GM23338 (cell line): ENCODE data around the gene COL9A3. TPM values are rescaled to one million over a fixed set of nuclear protein-coding genes. Genes with fewer than 3 reads are reported as not detected.

ENCODE experiments used
- ATAC-seq: fragments of 200-7000 bp; cut with Tn5 transposase; 3 replicates; pipeline ENCODE4 v1.9.1; 2020
- DNase-seq: peaks from one replicate; pipeline ENCODE4 v3.0.0-alpha.2; 2015; ENCODE audit warnings: low spot score
- H2AFZ ChIP-seq: fragments of 200-600 bp; sonication (generic); 2 replicates; pipeline ENCODE4 v1.8.0; 2016; ENCODE audit warnings: antibody characterized with exemption, mild to moderate bottlenecking, moderate library complexity
- H3F3A ChIP-seq: fragments of 200-600 bp; sonication (generic); replicated peaks from 2 replicates; pipeline ENCODE4 v1.8.0; 2017; ENCODE audit warnings: antibody characterized with exemption, mixed run types, low read depth
- H3K27ac ChIP-seq: fragments of 200-600 bp; sonication (generic); 2 replicates; pipeline ENCODE4 v1.6.1; 2016; ENCODE audit warnings: low read depth
- H3K27me3 ChIP-seq: fragments of 200-600 bp; sonication (generic); 2 replicates; pipeline ENCODE4 v1.8.0; 2016; ENCODE audit warnings: mild to moderate bottlenecking, mixed run types, moderate library complexity; ENCODE audit not compliant: insufficient read depth
- H3K36me3 ChIP-seq: fragments of 200-600 bp; sonication (generic); 2 replicates; pipeline ENCODE4 v1.8.0; 2016; ENCODE audit warnings: mild to moderate bottlenecking; ENCODE audit not compliant: insufficient read depth
- H3K4me1 ChIP-seq: fragments of 200-600 bp; sonication (generic); 2 replicates; pipeline ENCODE4 v1.8.0; 2016; ENCODE audit warnings: mild to moderate bottlenecking, moderate library complexity; ENCODE audit not compliant: insufficient read depth
- H3K4me2 ChIP-seq: fragments of 200-600 bp; sonication (generic); 2 replicates; pipeline ENCODE4 v1.7.1; 2017; ENCODE audit warnings: mixed run types
- H3K4me3 ChIP-seq: fragments of 200-600 bp; sonication (generic); 2 replicates; pipeline ENCODE4 v1.6.1; 2016; ENCODE audit warnings: mixed run types
- H3K79me2 ChIP-seq: fragments of 200-600 bp; sonication (generic); replicated peaks from 2 replicates; pipeline ENCODE4 v1.8.0; 2017; ENCODE audit warnings: mild to moderate bottlenecking; ENCODE audit not compliant: insufficient read depth
- H3K9me2 ChIP-seq: fragments of 200-600 bp; sonication (generic); 2 replicates; pipeline ENCODE4 v1.8.0; 2017; ENCODE audit not compliant: insufficient read depth
- H4K20me1 ChIP-seq: fragments of 200-600 bp; sonication (generic); replicated peaks from 2 replicates; pipeline ENCODE4 v1.8.0; 2017; ENCODE audit warnings: mild to moderate bottlenecking; ENCODE audit not compliant: insufficient read depth
- H3K27ac Mint-ChIP-seq: 2 replicates; pipeline ENCODE4 v1.8.0; 2020; ENCODE audit warnings: inconsistent platforms, mild to moderate bottlenecking, moderate library complexity, mixed read lengths
- H3K27me3 Mint-ChIP-seq: 3 replicates; pipeline ENCODE4 v1.8.0; 2022; ENCODE audit warnings: low read depth, mild to moderate bottlenecking, moderate library complexity, mixed read lengths, inconsistent platforms; ENCODE audit not compliant: insufficient read depth, poor library complexity
- H3K36me3 Mint-ChIP-seq: 3 replicates; pipeline ENCODE4 v1.8.0; 2021; ENCODE audit warnings: low read depth, mild to moderate bottlenecking, inconsistent platforms, moderate library complexity, mixed read lengths
- H3K4me1 Mint-ChIP-seq: 3 replicates; pipeline ENCODE4 v1.8.0; 2020; ENCODE audit warnings: mild to moderate bottlenecking, inconsistent platforms, mixed read lengths
- H3K4me3 Mint-ChIP-seq: 3 replicates; pipeline ENCODE4 v1.8.0; 2021; ENCODE audit warnings: moderate library complexity, mild to moderate bottlenecking, inconsistent platforms, mixed read lengths
- H3K9me3 Mint-ChIP-seq: 3 replicates; pipeline ENCODE4 v1.8.0; 2020; ENCODE audit warnings: moderate library complexity, mild to moderate bottlenecking, inconsistent platforms, mixed read lengths
- CREB1 ChIP-seq: fragments of 250-450 bp; sonication (Bioruptor Pico); IDR thresholded peaks from 2 replicates; pipeline ENCODE4 v1.5.0; 2020; ENCODE audit warnings: low read depth, mild to moderate bottlenecking, moderate library complexity
- EZH2 ChIP-seq: fragments of 200-600 bp; sonication (generic); IDR thresholded peaks from one replicate; pipeline ENCODE4 v1.8.0; 2017; ENCODE audit warnings: antibody characterized with exemption, mild to moderate bottlenecking, low read depth; ENCODE audit not compliant: unreplicated experiment
- EZH2phosphoT487 ChIP-seq: fragments of 200-600 bp; sonication (generic); IDR thresholded peaks from one replicate; pipeline ENCODE4 v1.8.1; 2018; ENCODE audit warnings: antibody characterized with exemption; ENCODE audit not compliant: unreplicated experiment
- JUNB ChIP-seq: IDR thresholded peaks from one replicate; pipeline ENCODE4 v1.6.1; 2016; ENCODE audit warnings: antibody characterized with exemption; ENCODE audit not compliant: unreplicated experiment
- NANOG ChIP-seq: IDR thresholded peaks from 2 replicates; pipeline ENCODE4 v1.6.1; 2016; ENCODE audit warnings: antibody characterized with exemption, borderline replicate concordance
- POLR2AphosphoS5 ChIP-seq: IDR thresholded peaks from 2 replicates; pipeline ENCODE4 v1.6.1; 2016; ENCODE audit warnings: antibody characterized with exemption, low read depth
- ZNF114 ChIP-seq: fragments of 250-450 bp; sonication (Bioruptor Pico); IDR thresholded peaks from 2 replicates; pipeline ENCODE4 v1.5.0; 2020; ENCODE audit warnings: mild to moderate bottlenecking, moderate library complexity
- ZNF331 ChIP-seq: fragments of 250-450 bp; sonication (Bioruptor Pico); IDR thresholded peaks from 2 replicates; pipeline ENCODE4 v1.5.0; 2020; ENCODE audit warnings: low read depth, mild to moderate bottlenecking, moderate library complexity
- polyA plus RNA-seq: library from polyadenylated mRNA; unstranded; fragments of >200 nt; fragmentation: Nextera tagmentation; extraction: Ambion mirVana; gene quantifications from 2 replicates; pipeline ENCODE4 v1.2.1, GENCODE V29; 2016
- total RNA-seq: library from RNA; depleted of rRNA; stranded (reverse); fragments of >200 nt; shearing (Covaris generic); gene quantifications from 2 replicates; pipeline ENCODE4 v1.2.3, GENCODE V29; 2014
- TF ChIP-seq, protein P1 (sequence below): fragments of 250-450 bp; sonication (Bioruptor Pico); IDR thresholded peaks from 2 replicates; pipeline ENCODE4 v1.5.0; 2020; ENCODE audit warnings: mild to moderate bottlenecking, moderate library complexity
- TF ChIP-seq, protein P2 (sequence below), 2 experiments: fragments of 200-600 bp in 1 of 2; sonication (generic) in 1 of 2; conservative IDR thresholded peaks; 2 replicates each; pipeline versions ENCODE4 v1.5.1 to v1.6.1; 2016 to 2017; ENCODE audit warnings: antibody characterized with exemption in 2 of 2, low read depth in 2 of 2, mild to moderate bottlenecking in 2 of 2, moderate library complexity in 1 of 2
- TF ChIP-seq, protein P3 (sequence below): IDR thresholded peaks from one replicate; pipeline ENCODE4 v1.6.1; 2018; ENCODE audit warnings: antibody characterized with exemption; ENCODE audit not compliant: unreplicated experiment

COL9A3 gene
- total and polyA plus RNA-seq, 2 experiments from 2014 or later = 74.9 to 113 TPM

DNA sequence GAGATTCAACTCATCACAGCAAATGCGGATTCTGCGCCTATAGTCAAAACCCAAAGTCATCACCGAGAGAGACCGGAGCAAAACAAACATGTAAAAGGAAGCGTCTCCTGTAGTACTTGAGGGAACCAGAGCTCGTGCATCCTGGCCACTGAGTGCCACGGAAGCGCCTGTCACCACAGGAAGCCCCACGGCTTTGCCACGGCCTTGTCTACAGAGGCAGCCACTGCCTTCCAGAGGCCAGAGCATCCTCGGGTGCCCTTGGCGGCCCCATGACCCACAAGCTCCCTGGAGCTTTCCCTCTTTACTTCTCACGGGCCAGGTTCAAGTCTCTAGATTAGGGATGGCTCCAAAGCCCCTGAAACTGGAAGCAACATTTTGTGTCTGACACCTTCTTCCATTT is 37.3 kb downstream of the COL9A3 start:
- peaks cover 26% of the 10 kb centered on the region for H3K79me2 ChIP-seq
- H2AFZ ChIP-seq = no peak overlapping the region
- ATAC-seq (no peak), DNase-seq (no peak)
- Mint-ChIP-seq H3K27me3 (peaks cover 5% of the 10 kb centered on the region), H3K27ac (no peak overlapping the region), H3K4me1 (peaks cover 10% of the 10 kb centered on the region), H3K36me3 (peaks cover 43% of the 10 kb centered on the region), H3K4me3 (no peak overlapping the region), H3K9me3 (no peaks in the 10 kb centered on the region)
- no peak overlapping the region for H3K4me3 ChIP-seq
- H3K36me3 ChIP-seq = peaks cover 27% of the 10 kb centered on the region
- TF ChIP-seq, protein P1, sequence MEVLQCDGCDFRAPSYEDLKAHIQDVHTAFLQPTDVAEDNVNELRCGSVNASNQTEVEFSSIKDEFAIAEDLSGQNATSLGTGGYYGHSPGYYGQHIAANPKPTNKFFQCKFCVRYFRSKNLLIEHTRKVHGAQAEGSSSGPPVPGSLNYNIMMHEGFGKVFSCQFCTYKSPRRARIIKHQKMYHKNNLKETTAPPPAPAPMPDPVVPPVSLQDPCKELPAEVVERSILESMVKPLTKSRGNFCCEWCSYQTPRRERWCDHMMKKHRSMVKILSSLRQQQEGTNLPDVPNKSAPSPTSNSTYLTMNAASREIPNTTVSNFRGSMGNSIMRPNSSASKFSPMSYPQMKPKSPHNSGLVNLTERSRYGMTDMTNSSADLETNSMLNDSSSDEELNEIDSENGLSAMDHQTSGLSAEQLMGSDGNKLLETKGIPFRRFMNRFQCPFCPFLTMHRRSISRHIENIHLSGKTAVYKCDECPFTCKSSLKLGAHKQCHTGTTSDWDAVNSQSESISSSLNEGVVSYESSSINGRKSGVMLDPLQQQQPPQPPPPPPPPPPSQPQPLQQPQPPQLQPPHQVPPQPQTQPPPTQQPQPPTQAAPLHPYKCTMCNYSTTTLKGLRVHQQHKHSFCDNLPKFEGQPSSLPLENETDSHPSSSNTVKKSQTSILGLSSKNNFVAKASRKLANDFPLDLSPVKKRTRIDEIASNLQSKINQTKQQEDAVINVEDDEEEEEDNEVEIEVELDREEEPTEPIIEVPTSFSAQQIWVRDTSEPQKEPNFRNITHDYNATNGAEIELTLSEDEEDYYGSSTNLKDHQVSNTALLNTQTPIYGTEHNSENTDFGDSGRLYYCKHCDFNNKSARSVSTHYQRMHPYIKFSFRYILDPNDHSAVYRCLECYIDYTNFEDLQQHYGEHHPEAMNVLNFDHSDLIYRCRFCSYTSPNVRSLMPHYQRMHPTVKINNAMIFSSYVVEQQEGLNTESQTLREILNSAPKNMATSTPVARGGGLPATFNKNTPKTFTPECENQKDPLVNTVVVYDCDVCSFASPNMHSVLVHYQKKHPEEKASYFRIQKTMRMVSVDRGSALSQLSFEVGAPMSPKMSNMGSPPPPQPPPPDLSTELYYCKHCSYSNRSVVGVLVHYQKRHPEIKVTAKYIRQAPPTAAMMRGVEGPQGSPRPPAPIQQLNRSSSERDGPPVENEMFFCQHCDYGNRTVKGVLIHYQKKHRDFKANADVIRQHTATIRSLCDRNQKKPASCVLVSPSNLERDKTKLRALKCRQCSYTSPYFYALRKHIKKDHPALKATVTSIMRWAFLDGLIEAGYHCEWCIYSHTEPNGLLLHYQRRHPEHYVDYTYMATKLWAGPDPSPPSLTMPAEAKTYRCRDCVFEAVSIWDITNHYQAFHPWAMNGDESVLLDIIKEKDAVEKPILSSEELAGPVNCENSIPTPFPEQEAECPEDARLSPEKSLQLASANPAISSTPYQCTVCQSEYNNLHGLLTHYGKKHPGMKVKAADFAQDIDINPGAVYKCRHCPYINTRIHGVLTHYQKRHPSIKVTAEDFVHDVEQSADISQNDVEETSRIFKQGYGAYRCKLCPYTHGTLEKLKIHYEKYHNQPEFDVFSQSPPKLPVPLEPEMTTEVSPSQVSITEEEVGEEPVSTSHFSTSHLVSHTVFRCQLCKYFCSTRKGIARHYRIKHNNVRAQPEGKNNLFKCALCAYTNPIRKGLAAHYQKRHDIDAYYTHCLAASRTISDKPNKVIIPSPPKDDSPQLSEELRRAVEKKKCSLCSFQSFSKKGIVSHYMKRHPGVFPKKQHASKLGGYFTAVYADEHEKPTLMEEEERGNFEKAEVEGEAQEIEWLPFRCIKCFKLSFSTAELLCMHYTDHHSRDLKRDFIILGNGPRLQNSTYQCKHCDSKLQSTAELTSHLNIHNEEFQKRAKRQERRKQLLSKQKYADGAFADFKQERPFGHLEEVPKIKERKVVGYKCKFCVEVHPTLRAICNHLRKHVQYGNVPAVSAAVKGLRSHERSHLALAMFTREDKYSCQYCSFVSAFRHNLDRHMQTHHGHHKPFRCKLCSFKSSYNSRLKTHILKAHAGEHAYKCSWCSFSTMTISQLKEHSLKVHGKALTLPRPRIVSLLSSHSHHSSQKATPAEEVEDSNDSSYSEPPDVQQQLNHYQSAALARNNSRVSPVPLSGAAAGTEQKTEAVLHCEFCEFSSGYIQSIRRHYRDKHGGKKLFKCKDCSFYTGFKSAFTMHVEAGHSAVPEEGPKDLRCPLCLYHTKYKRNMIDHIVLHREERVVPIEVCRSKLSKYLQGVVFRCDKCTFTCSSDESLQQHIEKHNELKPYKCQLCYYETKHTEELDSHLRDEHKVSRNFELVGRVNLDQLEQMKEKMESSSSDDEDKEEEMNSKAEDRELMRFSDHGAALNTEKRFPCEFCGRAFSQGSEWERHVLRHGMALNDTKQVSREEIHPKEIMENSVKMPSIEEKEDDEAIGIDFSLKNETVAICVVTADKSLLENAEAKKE (CRISPR knock-in tag) = no peak
- TF ChIP-seq NANOG = no peak
- no peak for TF ChIP-seq CREB1 (CRISPR knock-in tag)
- no peak for TF ChIP-seq ZNF331 (CRISPR knock-in tag)
- TF ChIP-seq, protein P2, sequence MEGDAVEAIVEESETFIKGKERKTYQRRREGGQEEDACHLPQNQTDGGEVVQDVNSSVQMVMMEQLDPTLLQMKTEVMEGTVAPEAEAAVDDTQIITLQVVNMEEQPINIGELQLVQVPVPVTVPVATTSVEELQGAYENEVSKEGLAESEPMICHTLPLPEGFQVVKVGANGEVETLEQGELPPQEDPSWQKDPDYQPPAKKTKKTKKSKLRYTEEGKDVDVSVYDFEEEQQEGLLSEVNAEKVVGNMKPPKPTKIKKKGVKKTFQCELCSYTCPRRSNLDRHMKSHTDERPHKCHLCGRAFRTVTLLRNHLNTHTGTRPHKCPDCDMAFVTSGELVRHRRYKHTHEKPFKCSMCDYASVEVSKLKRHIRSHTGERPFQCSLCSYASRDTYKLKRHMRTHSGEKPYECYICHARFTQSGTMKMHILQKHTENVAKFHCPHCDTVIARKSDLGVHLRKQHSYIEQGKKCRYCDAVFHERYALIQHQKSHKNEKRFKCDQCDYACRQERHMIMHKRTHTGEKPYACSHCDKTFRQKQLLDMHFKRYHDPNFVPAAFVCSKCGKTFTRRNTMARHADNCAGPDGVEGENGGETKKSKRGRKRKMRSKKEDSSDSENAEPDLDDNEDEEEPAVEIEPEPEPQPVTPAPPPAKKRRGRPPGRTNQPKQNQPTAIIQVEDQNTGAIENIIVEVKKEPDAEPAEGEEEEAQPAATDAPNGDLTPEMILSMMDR (conservative IDR thresholded peaks at IDR 0.05; ENCODE audit: low read depth in 2 of 2) = no peak
- no peak for TF ChIP-seq POLR2AphosphoS5
- TF ChIP-seq, protein P3, sequence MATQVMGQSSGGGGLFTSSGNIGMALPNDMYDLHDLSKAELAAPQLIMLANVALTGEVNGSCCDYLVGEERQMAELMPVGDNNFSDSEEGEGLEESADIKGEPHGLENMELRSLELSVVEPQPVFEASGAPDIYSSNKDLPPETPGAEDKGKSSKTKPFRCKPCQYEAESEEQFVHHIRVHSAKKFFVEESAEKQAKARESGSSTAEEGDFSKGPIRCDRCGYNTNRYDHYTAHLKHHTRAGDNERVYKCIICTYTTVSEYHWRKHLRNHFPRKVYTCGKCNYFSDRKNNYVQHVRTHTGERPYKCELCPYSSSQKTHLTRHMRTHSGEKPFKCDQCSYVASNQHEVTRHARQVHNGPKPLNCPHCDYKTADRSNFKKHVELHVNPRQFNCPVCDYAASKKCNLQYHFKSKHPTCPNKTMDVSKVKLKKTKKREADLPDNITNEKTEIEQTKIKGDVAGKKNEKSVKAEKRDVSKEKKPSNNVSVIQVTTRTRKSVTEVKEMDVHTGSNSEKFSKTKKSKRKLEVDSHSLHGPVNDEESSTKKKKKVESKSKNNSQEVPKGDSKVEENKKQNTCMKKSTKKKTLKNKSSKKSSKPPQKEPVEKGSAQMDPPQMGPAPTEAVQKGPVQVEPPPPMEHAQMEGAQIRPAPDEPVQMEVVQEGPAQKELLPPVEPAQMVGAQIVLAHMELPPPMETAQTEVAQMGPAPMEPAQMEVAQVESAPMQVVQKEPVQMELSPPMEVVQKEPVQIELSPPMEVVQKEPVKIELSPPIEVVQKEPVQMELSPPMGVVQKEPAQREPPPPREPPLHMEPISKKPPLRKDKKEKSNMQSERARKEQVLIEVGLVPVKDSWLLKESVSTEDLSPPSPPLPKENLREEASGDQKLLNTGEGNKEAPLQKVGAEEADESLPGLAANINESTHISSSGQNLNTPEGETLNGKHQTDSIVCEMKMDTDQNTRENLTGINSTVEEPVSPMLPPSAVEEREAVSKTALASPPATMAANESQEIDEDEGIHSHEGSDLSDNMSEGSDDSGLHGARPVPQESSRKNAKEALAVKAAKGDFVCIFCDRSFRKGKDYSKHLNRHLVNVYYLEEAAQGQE = no peak
- TF ChIP-seq EZH2phosphoT487 = no peak
- no peak for TF ChIP-seq JUNB
- no peak for TF ChIP-seq ZNF114
- TF ChIP-seq EZH2 = no peak
- no peak overlapping the region for H3K4me2 ChIP-seq
- H3K9me2 ChIP-seq = no peaks in the 10 kb centered on the region
- peaks cover 16% of the 10 kb centered on the region for H4K20me1 ChIP-seq
- no peak overlapping the region for H3K27ac ChIP-seq
- no peaks in the 10 kb centered on the region for H3K4me1 ChIP-seq
- peaks cover 9% of the 10 kb centered on the region; the same call in 1 of the 2 replicates for H3F3A ChIP-seq
- H3K27me3 ChIP-seq = no peaks in the 10 kb centered on the region
